AG20443 (cell line): ENCODE data around the gene TGIF1.

Experiments
- DNase-seq: peaks from one replicate; pipeline ENCODE4 v3.0.0; 2012; ENCODE audit warnings: low spot score, mixed read lengths

The TGIF1 gene

GRCh38 chr18:3434685-3435084 is 15.3 kb upstream of the TGIF1 start:
- DNase-seq, result no peak

GRCh38 chr18:3440341-3440740 is 9.6 kb upstream of the TGIF1 start:
- DNase-seq, result no peak

- DNase-seq, result peak; percentile 18
Measured at GRCh38 chr18:3441290-3441689, 8.7 kb upstream of the TGIF1 start.

- no peak for DNase-seq
Measured at GRCh38 chr18:3442919-3443318, 7.1 kb upstream of the TGIF1 start.

- DNase-seq, result no peak
Measured at GRCh38 chr18:3444296-3444695, 5.7 kb upstream of the TGIF1 start.

GRCh38 chr18:3444954-3445353 is 5.0 kb upstream of the TGIF1 start:
- DNase-seq, result no peak

- DNase-seq, result peak; percentile 36
Measured at GRCh38 chr18:3447068-3447894, 2.7 kb upstream of the TGIF1 start.

GRCh38 chr18:3447895-3448837 is 1.8 kb upstream of the TGIF1 start:
- DNase-seq, result peak; percentile 87

GRCh38 chr18:3448838-3449511 is 997 bp upstream of the TGIF1 start:
- peak; percentile 73 for DNase-seq

- no peak for DNase-seq
Measured at GRCh38 chr18:3449512-3450011, 410 bp upstream of the TGIF1 start.

GRCh38 chr18:3450799-3451182 is 819 bp downstream of the TGIF1 start:
- peak; percentile 10 for DNase-seq

- DNase-seq, result peak; percentile 88
Measured at GRCh38 chr18:3451183-3451988, 1.4 kb downstream of the TGIF1 start.

GRCh38 chr18:3451989-3452749 is 2.2 kb downstream of the TGIF1 start:
- DNase-seq, result peak; percentile 19

GRCh38 chr18:3452750-3453539 is 3.0 kb downstream of the TGIF1 start:
- no peak for DNase-seq

GRCh38 chr18:3453540-3454364 is 3.8 kb downstream of the TGIF1 start:
- DNase-seq, result peak; percentile 69

GRCh38 chr18:3454365-3455089 is 4.6 kb downstream of the TGIF1 start:
- peak; percentile 33 for DNase-seq

- no peak for DNase-seq
Measured at GRCh38 chr18:3455090-3455635, 5.2 kb downstream of the TGIF1 start.
